Stomach (tissue), 9 donors: ENCODE measurements around the gene CHST13. TPM values are rescaled to one million over a fixed set of nuclear protein-coding genes. Genes with fewer than 3 reads are reported as not detected.

Experiments
- DNase-seq, 2 donors: peaks; one replicate each; pipeline versions ENCODE4 v3.0.0 to v3.0.0-alpha.2; 2013 to 2019
- H3K27ac ChIP-seq, 5 donors: fragments of 200-600 bp in 4 of 5; sonication (generic) in 4 of 5; one replicate each; pipeline ENCODE4 v1.5.1; 2013 to 2019; ENCODE audit warnings: mild to moderate bottlenecking in 1 of 5, moderate library complexity in 1 of 5
- H3K27me3 ChIP-seq, 3 donors: fragments of 200-600 bp; sonication (generic); one replicate each; pipeline ENCODE4 v1.5.1; 2017 to 2019; ENCODE audit warnings: mixed run types in 1 of 3
- H3K36me3 ChIP-seq, 4 donors: fragments of 200-600 bp; sonication (generic); 1 replicate in 3 of 4; 2 replicates in 1 of 4; pipeline ENCODE4 v1.5.1; 2016 to 2019
- H3K4me1 ChIP-seq, 4 donors: fragments of 200-600 bp; sonication (generic); one replicate each; pipeline ENCODE4 v1.5.1; 2016 to 2019
- H3K4me3 ChIP-seq, 4 donors: fragments of 200-600 bp; sonication (generic) in 3 of 4; one replicate each; pipeline ENCODE4 v1.5.1; 2016 to 2019; ENCODE audit warnings: mild to moderate bottlenecking in 1 of 4
- H3K9me3 ChIP-seq, 4 donors: fragments of 200-600 bp; sonication (generic); one replicate each; pipeline ENCODE4 v1.5.1; 2016 to 2019
- EP300 ChIP-seq: sonication (generic); formaldehyde crosslinking; IDR thresholded peaks from one replicate; pipeline ENCODE4 v1.6.1; 2017; ENCODE audit warnings: antibody characterized with exemption
- POLR2A ChIP-seq, 4 donors: fragments of 450-650 bp; IDR thresholded peaks; one replicate each; pipeline ENCODE4 v1.6.1; 2016; ENCODE audit warnings: antibody characterized with exemption in 4 of 4, control low read depth in 2 of 4, mild to moderate bottlenecking in 1 of 4, moderate library complexity in 1 of 4
- POLR2AphosphoS5 ChIP-seq, 3 donors: sonication (generic); formaldehyde crosslinking; IDR thresholded peaks; one replicate each; pipeline ENCODE4 v1.6.1; 2016; ENCODE audit warnings: antibody characterized with exemption in 3 of 3
- WGBS, 5 donors: extraction: QIAGEN DNeasy Blood & Tissue Kit in 3 of 5; methylation state at CpG; one replicate each; pipeline versions ENCODE4 v1.1.5 to v1.1.7; 2013 to 2018; 5-methylcytosine and 5-hydroxymethylcytosine counted together
- intact Hi-C: fragments of 100-400 bp; cut with DNase I; formaldehyde crosslinking; loops from one replicate; pipeline ENCODE4 v1.15.1; 2023; ENCODE audit warnings: low total_unique reads
- polyA plus RNA-seq, 3 donors: library from polyadenylated mRNA; stranded (reverse); fragments of 200-250 nt; gene quantifications; one replicate each; pipeline ENCODE4 v1.2.3, GENCODE V29; 2013
- total RNA-seq, 5 donors: library from RNA; depleted of rRNA; stranded (reverse); fragments of >200 nt; gene quantifications; one replicate each; pipeline versions ENCODE4 v1.1.0 to v1.2.3, GENCODE V29; 2014 to 2016
- TF ChIP-seq, protein P1 (sequence below), 7 experiments: fragments of 450-650 bp in 4 of 7; fragments of 200-600 bp in 3 of 7; sonication (generic) in 3 of 7; IDR thresholded peaks; one replicate each; pipeline ENCODE4 v1.5.1; 2016 to 2019; ENCODE audit warnings: antibody characterized with exemption in 7 of 7, control low read depth in 2 of 7, mild to moderate bottlenecking in 1 of 7
- donor health status: healthy with polysubstance abuse.
- donor health status: Bipolar disorder and iron deficiency.
- donor health status: healthy.

The CHST13 gene
- total and polyA plus RNA-seq, 8 donors: 0.08 to 12.5 (median 1.0) TPM; not detected in 2

DNA sequence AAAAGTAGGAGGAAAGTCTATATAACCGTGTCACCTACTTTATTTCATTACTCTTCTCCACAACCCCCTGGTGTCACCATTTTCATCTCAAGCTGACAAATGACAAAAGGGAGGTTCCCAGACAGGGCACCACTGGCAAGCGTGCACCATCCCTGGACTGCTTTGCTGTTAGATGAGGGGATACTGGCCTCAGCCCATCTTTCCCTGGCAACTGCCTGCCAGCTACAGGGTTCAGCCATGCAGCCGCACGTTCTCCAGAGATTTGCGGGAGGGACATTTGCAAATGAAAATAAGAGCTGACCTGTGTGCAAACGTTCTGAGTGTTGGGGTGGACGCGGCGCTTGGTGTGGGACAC is 7.0 kb upstream of the CHST13 start:
- H3K9me3 ChIP-seq: no peaks in the 10 kb centered on the region
- no peak overlapping the region for H3K27ac ChIP-seq
- WGBS, 5 donors: 77 to 88% (median 84%) methylated on average over 9 of the region's 9 CpGs
- no peaks in the 10 kb centered on the region for H3K36me3 ChIP-seq
- TF ChIP-seq, protein P1, sequence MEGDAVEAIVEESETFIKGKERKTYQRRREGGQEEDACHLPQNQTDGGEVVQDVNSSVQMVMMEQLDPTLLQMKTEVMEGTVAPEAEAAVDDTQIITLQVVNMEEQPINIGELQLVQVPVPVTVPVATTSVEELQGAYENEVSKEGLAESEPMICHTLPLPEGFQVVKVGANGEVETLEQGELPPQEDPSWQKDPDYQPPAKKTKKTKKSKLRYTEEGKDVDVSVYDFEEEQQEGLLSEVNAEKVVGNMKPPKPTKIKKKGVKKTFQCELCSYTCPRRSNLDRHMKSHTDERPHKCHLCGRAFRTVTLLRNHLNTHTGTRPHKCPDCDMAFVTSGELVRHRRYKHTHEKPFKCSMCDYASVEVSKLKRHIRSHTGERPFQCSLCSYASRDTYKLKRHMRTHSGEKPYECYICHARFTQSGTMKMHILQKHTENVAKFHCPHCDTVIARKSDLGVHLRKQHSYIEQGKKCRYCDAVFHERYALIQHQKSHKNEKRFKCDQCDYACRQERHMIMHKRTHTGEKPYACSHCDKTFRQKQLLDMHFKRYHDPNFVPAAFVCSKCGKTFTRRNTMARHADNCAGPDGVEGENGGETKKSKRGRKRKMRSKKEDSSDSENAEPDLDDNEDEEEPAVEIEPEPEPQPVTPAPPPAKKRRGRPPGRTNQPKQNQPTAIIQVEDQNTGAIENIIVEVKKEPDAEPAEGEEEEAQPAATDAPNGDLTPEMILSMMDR (IDR thresholded peaks at IDR 0.05): no peak
- no peak for TF ChIP-seq EP300
- no peak for TF ChIP-seq POLR2A (IDR thresholded peaks at IDR 0.05)
- no peak for TF ChIP-seq POLR2AphosphoS5 (IDR thresholded peaks at IDR 0.05)
- no peak overlapping the region for H3K4me3 ChIP-seq
- peaks cover 0 to 10% (median 0%) of the 10 kb centered on the region in 3 donors for H3K27me3 ChIP-seq
- no peak for DNase-seq
- no peaks in the 10 kb centered on the region for H3K4me1 ChIP-seq
- intact Hi-C loops: no loop called here

DNA sequence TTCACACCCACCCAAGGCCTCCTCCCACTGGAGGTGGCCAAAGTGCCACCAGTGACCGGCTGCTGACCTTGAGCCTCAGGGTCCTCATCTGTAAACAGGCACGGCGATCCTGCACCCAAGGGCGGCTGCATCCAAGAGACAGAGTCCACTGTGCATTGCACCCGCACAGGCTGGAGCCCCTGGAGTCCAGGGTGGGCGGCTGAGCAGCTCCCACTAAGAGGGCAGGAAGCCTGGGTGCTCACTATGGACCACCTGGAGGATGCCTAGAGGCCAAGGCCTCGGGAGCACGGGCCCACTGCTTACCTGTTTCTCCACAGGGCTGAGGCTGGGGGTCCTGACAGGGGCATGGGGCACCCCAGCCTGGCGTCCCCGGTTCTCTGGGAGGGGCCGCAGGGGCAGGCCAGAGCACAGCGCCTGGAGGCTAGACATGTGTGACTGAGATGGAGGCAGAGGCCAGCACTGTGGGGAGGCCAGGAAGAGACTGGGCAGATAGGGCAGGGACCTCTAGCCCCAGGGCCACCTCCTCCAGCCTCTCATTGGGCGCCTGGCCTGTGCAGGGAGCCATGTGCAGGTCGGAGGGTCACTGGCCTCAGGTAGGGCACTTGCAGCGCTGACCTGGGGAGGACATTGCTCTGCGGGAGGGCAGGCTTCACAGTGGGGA is 6.5 kb upstream of the CHST13 start, which contains the start of gene UROC1:
Gene UROC1, minus strand, starts transcription at position 483 of the 661 bp plus-strand sequence. Its CDS starts 54 bp downstream, at position 429.
- H3K27me3 ChIP-seq: peaks cover 0 to 12% (median 0%) of the 10 kb centered on the region in 3 donors
- H3K9me3 ChIP-seq: no peaks in the 10 kb centered on the region
- H3K27ac ChIP-seq: no peak within 1 kb of the TSS
- intact Hi-C loops: no loop called here
- 81 to 90% (median 86%) methylated on average over 11 to 16 of the region's 16 CpGs for WGBS, 5 donors
- TF ChIP-seq POLR2AphosphoS5 (IDR thresholded peaks at IDR 0.05) (no peak), POLR2A (IDR thresholded peaks at IDR 0.05) (no peak), EP300 (no peak)
- TF ChIP-seq, protein P1 (IDR thresholded peaks at IDR 0.05): no peak
- H3K4me1 ChIP-seq: peaks cover 0 to 2% (median 2%) of the 10 kb centered on the region in 4 donors
- no peak for DNase-seq
- no peak within 1 kb of the TSS for H3K4me3 ChIP-seq
- H3K36me3 ChIP-seq: no peaks in the 10 kb centered on the region

DNA sequence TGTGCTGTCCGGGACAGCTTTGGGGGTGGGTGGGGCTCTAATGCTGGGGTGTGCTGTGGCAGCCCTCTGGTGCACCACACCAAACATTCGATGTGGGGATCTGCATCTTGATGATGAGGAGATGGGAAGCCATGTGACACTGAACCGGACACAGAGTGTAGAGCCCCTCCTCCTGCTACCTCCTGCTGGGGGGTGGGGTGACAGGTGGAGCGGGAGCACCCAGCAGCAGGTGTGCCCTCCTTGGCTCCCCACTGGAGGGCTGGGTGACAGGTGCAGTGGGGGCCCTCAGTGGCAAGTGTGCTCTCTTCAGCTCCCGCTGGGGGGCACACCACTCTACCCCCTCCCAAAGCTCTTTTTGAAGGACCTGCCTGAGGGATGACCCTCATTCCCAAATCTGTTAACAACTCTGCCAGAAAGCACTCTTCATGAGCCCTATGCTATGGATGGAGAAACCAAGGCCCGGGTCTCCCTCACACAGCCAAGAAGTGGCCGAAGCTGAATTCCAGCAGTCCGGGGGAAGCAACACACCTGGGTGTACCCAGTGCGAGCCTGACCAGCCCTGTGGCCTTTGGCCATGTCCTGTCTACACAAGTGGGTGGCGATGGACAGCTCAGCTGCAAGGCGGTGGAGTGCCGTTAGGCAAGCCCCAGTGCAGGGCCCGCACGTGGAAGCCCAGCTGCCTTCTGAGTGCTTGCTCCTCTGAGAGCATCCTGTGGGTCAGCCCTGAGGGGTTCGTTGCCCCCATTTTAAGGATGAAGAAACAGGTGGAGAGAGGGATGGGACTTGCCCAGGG is 5.8 kb upstream of the CHST13 start:
- Histone ChIP-seq H3K27ac (no peak overlapping the region), H3K9me3 (no peaks in the 10 kb centered on the region), H3K27me3 (peaks cover 0 to 19% (median 0%) of the 10 kb centered on the region in 3 donors), H3K36me3 (no peaks in the 10 kb centered on the region), H3K4me3 (no peak overlapping the region), H3K4me1 (peaks cover 0 to 4% (median 3%) of the 10 kb centered on the region in 4 donors)
- intact Hi-C loops: no loop called here
- 72 to 83% (median 81%) methylated on average over 12 to 15 of the region's 15 CpGs for WGBS, 5 donors
- DNase-seq: no peak
- TF ChIP-seq, protein P1 (IDR thresholded peaks at IDR 0.05): no peak
- no peak for TF ChIP-seq POLR2AphosphoS5 (IDR thresholded peaks at IDR 0.05)

DNA sequence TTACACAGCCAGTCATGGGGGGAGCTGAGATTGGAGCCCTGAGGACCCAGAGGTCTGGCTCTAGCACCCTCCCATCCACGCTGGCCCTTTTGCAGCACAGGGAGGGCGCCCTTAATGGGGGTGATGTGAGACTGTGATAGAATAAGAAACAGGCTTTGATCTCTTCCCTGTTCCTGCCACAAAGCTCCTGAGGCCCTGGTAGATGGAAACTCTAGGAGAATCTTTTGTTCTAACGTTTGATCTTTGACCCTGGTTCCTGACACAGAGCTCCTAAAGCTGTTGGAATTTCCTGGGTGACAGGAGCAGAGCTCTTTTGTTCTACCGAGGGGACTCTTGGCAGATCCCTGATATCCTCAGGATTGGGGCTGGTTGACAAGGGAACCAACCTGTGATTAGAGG is 5.2 kb upstream of the CHST13 start:
- intact Hi-C loops: no loop called here
- peaks cover 2 to 9% (median 8%) of the 10 kb centered on the region in 4 donors for H3K4me1 ChIP-seq
- H3K27me3 ChIP-seq: peaks cover 0 to 25% (median 2%) of the 10 kb centered on the region in 3 donors
- H3K36me3 ChIP-seq: no peaks in the 10 kb centered on the region
- H3K4me3 ChIP-seq: no peak overlapping the region
- DNase-seq: no peak
- no peak overlapping the region for H3K27ac ChIP-seq
- 44 to 58% (median 48%) methylated on average over 4 of the region's 4 CpGs for WGBS, 5 donors
- H3K9me3 ChIP-seq: no peaks in the 10 kb centered on the region
- no peak for TF ChIP-seq EP300
